Muscle layer of colon (tissue), 2 donors: ENCODE data around the gene HSDL1.

Experiments
- H3K27ac ChIP-seq: one replicate; pipeline ENCODE4 v1.7.0; 2013; ENCODE audit warnings: low read depth, mild to moderate bottlenecking, low read length, moderate library complexity
- H3K27me3 ChIP-seq, 2 donors: one replicate each; pipeline ENCODE4 v1.7.0; 2013; ENCODE audit warnings: low read length in 2 of 2, mild to moderate bottlenecking in 2 of 2; ENCODE audit not compliant: insufficient read depth in 2 of 2, control insufficient read depth in 1 of 2
- H3K36me3 ChIP-seq: one replicate; pipeline ENCODE4 v1.7.0; 2013; ENCODE audit warnings: mild to moderate bottlenecking, low read length; ENCODE audit not compliant: insufficient read depth
- H3K4me1 ChIP-seq: one replicate; pipeline ENCODE4 v1.7.0; 2013; ENCODE audit warnings: mild to moderate bottlenecking, low read length; ENCODE audit not compliant: insufficient read depth
- H3K4me3 ChIP-seq, 2 donors: one replicate each; pipeline ENCODE4 v1.7.0; 2013; ENCODE audit warnings: low read length in 2 of 2, low read depth in 1 of 2, mild to moderate bottlenecking in 1 of 2, moderate library complexity in 1 of 2
- H3K9ac ChIP-seq: one replicate; pipeline ENCODE4 v1.7.0; 2013; ENCODE audit warnings: low read length
- H3K9me3 ChIP-seq: one replicate; pipeline ENCODE4 v1.7.0; 2013; ENCODE audit warnings: mild to moderate bottlenecking, low read length
- donor health status: abdominal sarcoma.
- donor health status: Adenocarcinoma of cecum.

Gene HSDL1

GRCh38 chr16:84082835-84083569 lies 62.0 kb downstream of the HSDL1 start:
- Histone ChIP-seq H3K4me1 (no peaks in the 10 kb centered on the region), H3K9ac (no peak overlapping the region), H3K27ac (no peak overlapping the region), H3K9me3 (no peaks in the 10 kb centered on the region), H3K36me3 (peaks cover 82% of the 10 kb centered on the region), H3K27me3 (no peaks in the 10 kb centered on the region), H3K4me3 (no peak overlapping the region)

GRCh38 chr16:84082110-84082509 lies 62.9 kb downstream of the HSDL1 start:
- Histone ChIP-seq H3K36me3 (peaks cover 73% of the 10 kb centered on the region), H3K27me3 (no peaks in the 10 kb centered on the region), H3K27ac (no peak overlapping the region), H3K4me1 (no peaks in the 10 kb centered on the region), H3K9ac (no peak overlapping the region), H3K4me3 (no peak overlapping the region), H3K9me3 (no peaks in the 10 kb centered on the region)

- peaks cover 67% of the 10 kb centered on the region for H3K36me3 ChIP-seq
- no peak overlapping the region for H3K9ac ChIP-seq
- no peaks in the 10 kb centered on the region for H3K27me3 ChIP-seq
- H3K4me1 ChIP-seq: no peaks in the 10 kb centered on the region
- H3K27ac ChIP-seq: no peak overlapping the region
- no peaks in the 10 kb centered on the region for H3K9me3 ChIP-seq
- H3K4me3 ChIP-seq: no peak overlapping the region
Measured at GRCh38 chr16:84081446-84081989, 63.5 kb downstream of the HSDL1 start.

- no peak overlapping the region for H3K4me3 ChIP-seq
- H3K27ac ChIP-seq: no peak overlapping the region
- no peaks in the 10 kb centered on the region for H3K9me3 ChIP-seq
- H3K4me1 ChIP-seq: no peaks in the 10 kb centered on the region
- H3K27me3 ChIP-seq: no peaks in the 10 kb centered on the region
- H3K36me3 ChIP-seq: peaks cover 60% of the 10 kb centered on the region
- no peak overlapping the region for H3K9ac ChIP-seq
Measured at GRCh38 chr16:84080813-84081212, 64.2 kb downstream of the HSDL1 start.

- no peaks in the 10 kb centered on the region for H3K9me3 ChIP-seq
- no peak overlapping the region for H3K27ac ChIP-seq
- no peak overlapping the region for H3K9ac ChIP-seq
- H3K4me3 ChIP-seq: no peak overlapping the region
- no peaks in the 10 kb centered on the region for H3K4me1 ChIP-seq
- H3K27me3 ChIP-seq: no peaks in the 10 kb centered on the region
- peaks cover 63% of the 10 kb centered on the region for H3K36me3 ChIP-seq
Measured at GRCh38 chr16:84080378-84080777, 64.6 kb downstream of the HSDL1 start.

- peaks cover 68% of the 10 kb centered on the region for H3K36me3 ChIP-seq
- H3K4me3 ChIP-seq: no peak overlapping the region
- H3K9me3 ChIP-seq: no peaks in the 10 kb centered on the region
- no peaks in the 10 kb centered on the region for H3K4me1 ChIP-seq
- H3K27me3 ChIP-seq: no peaks in the 10 kb centered on the region
- no peak overlapping the region for H3K27ac ChIP-seq
- H3K9ac ChIP-seq: no peak overlapping the region
Measured at GRCh38 chr16:84079664-84080063, 65.3 kb downstream of the HSDL1 start.

- Histone ChIP-seq H3K27me3 (no peaks in the 10 kb centered on the region), H3K4me3 (no peak overlapping the region), H3K9me3 (no peaks in the 10 kb centered on the region), H3K36me3 (peaks cover 65% of the 10 kb centered on the region), H3K4me1 (no peaks in the 10 kb centered on the region), H3K9ac (no peak overlapping the region), H3K27ac (no peak overlapping the region)
Measured at GRCh38 chr16:84075376-84075775, 69.6 kb downstream of the HSDL1 start.

GRCh38 chr16:84074721-84075120 lies 70.3 kb downstream of the HSDL1 start:
- peaks cover 66% of the 10 kb centered on the region for H3K36me3 ChIP-seq
- H3K9ac ChIP-seq: no peak overlapping the region
- H3K27me3 ChIP-seq: no peaks in the 10 kb centered on the region
- H3K27ac ChIP-seq: no peak overlapping the region
- no peaks in the 10 kb centered on the region for H3K4me1 ChIP-seq
- no peaks in the 10 kb centered on the region for H3K9me3 ChIP-seq
- no peak overlapping the region for H3K4me3 ChIP-seq
